Psoas muscle (tissue), 8 donors: ENCODE data around the gene HOXC11. TPM values are rescaled to one million over a fixed set of nuclear protein-coding genes. Genes with fewer than 3 reads are reported as not detected.

Experiments
- ATAC-seq, 4 donors: fragments of 200-7000 bp; cut with Tn5 transposase; one replicate each; pipeline ENCODE4 v1.9.1; 2020; ENCODE audit warnings: moderate library complexity in 3 of 4, mild to moderate bottlenecking in 2 of 4
- DNase-seq, 2 donors: peaks; one replicate each; pipeline ENCODE4 v3.0.0-alpha.2; 2020
- H3K27ac ChIP-seq: fragments of 200-600 bp; one replicate; pipeline ENCODE4 v1.8.0; 2022
- H3K27me3 ChIP-seq, 3 donors: fragments of 200-600 bp in 1 of 3; one replicate each; pipeline versions ENCODE4 v1.6.1 to v1.8.0; 2013 to 2022; ENCODE audit warnings: low read length in 2 of 3, mild to moderate bottlenecking in 2 of 3, moderate library complexity in 1 of 3; ENCODE audit not compliant: insufficient read depth in 3 of 3
- H3K36me3 ChIP-seq, 2 donors: fragments of 200-600 bp in 1 of 2; one replicate each; pipeline versions ENCODE4 v1.6.1 to v1.8.0; 2013 to 2022; ENCODE audit warnings: low read depth in 1 of 2, mild to moderate bottlenecking in 1 of 2, moderate library complexity in 1 of 2; ENCODE audit not compliant: insufficient read depth in 1 of 2
- H3K4me1 ChIP-seq: fragments of 200-600 bp; one replicate; pipeline ENCODE4 v1.8.0; 2022
- H3K4me3 ChIP-seq: fragments of 200-600 bp; one replicate; pipeline ENCODE4 v1.8.0; 2022; ENCODE audit warnings: mild to moderate bottlenecking
- H3K9me3 ChIP-seq: fragments of 200-600 bp; one replicate; pipeline ENCODE4 v1.8.0; 2022
- WGBS, 3 donors: extraction: QIAGEN DNeasy Blood & Tissue Kit; methylation state at CpG; one replicate each; pipeline versions ENCODE4 v1.1.6 to v1.1.7; 2013; 5-methylcytosine and 5-hydroxymethylcytosine counted together
- intact Hi-C, 2 donors: fragments of 100-400 bp; cut with DNase I; formaldehyde crosslinking; loops; one replicate each; pipeline versions ENCODE4 v1.11.0 to v1.14.2; 2022
- polyA plus RNA-seq, 3 donors: library from polyadenylated mRNA; stranded (reverse); fragments of 200-250 nt; gene quantifications; one replicate each; pipeline ENCODE4 v1.2.3, GENCODE V29; 2013
- total RNA-seq, 4 donors: library from RNA; stranded (reverse); fragmentation: NEBNext Ultra II Directional in 2 of 4; extraction: Animal tissue kit (Norgen Biotek cat#: 25700) in 2 of 4; gene quantifications; one replicate each; pipeline versions ENCODE4 v1.2.1 to v1.2.4, GENCODE V29; 2021 to 2023
- TF ChIP-seq, protein P1 (sequence below): fragments of 200-600 bp; IDR thresholded peaks from one replicate; pipeline ENCODE4 v1.8.0; 2022; ENCODE audit warnings: antibody characterized with exemption
- donor health status: healthy with polysubstance abuse.
- donor health status: DM: no; HTN: no; CAD: no; lungs with moderate emphysema.
- donor health status: Bipolar disorder and iron deficiency.
- donor health status: healthy.
- donor health status: DM: yes; HTN: yes; CAD: no.
- donor health status: DM: no; HTN: no; CAD: no.
- donor health status: DM: no; HTN: no; CAD: no.
- donor health status: DM: yes; HTN: yes; CAD: no.

HOXC11 gene
- total and polyA plus RNA-seq, 7 donors: 0.34 to 2.2 (median 0.82) TPM; not detected in 2

DNA sequence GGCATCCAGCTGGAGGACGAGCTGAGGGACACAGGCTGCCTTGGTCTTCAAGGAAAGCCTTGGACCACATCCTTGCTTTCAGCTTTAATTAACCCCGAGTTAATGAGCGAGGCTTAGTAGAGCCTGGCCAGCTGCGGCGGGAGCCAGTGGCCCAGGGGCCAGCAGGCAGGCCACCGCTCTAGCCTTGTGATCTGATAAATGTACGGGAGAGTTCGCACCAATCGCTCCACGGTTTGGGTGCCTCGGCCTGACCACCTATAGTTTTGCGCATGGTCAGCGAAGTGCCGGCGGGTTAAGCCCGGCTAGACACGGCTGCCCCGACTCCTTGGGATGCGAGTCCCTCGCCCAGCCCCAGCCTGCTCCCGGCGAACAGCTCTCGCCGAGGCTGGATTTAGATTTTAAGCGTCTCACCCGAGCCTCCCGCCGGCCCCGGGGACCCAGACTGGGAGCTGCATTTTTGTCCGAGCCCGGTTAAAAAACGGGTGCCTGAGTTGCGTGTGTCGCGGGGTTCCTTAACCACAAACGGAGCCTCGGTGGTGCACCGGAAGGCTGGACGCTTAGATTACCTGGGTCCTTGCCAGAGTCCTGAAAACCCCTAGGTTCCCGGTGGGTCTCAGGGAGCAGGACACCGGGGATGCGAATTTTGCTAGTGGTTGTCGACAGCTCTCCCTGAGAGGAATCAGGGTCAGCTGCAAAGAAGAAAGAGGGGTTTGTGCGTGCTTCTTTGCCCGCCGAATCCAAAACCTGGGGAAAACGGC is 21.2 kb upstream of the HOXC11 start:
- Histone ChIP-seq H3K36me3 (no peaks in the 10 kb centered on the region), H3K9me3 (no peaks in the 10 kb centered on the region), H3K27ac (no peak overlapping the region), H3K4me1 (no peaks in the 10 kb centered on the region), H3K27me3 (peaks cover 0 to 96% (median 61%) of the 10 kb centered on the region in 3 donors), H3K4me3 (no peak overlapping the region)
- ATAC-seq (no peak), DNase-seq (peak in 1 of 2 donors; percentile 54)
- WGBS, 3 donors: 15 to 21% (median 16%) methylated on average over 47 of the region's 47 CpGs
- intact Hi-C loops: loop anchor here in 1 of 2 donors (10.0 kb wide), 1 partner anchor 167 kb away; no protein-coding TSS in a partner anchor
- TF ChIP-seq, protein P1, sequence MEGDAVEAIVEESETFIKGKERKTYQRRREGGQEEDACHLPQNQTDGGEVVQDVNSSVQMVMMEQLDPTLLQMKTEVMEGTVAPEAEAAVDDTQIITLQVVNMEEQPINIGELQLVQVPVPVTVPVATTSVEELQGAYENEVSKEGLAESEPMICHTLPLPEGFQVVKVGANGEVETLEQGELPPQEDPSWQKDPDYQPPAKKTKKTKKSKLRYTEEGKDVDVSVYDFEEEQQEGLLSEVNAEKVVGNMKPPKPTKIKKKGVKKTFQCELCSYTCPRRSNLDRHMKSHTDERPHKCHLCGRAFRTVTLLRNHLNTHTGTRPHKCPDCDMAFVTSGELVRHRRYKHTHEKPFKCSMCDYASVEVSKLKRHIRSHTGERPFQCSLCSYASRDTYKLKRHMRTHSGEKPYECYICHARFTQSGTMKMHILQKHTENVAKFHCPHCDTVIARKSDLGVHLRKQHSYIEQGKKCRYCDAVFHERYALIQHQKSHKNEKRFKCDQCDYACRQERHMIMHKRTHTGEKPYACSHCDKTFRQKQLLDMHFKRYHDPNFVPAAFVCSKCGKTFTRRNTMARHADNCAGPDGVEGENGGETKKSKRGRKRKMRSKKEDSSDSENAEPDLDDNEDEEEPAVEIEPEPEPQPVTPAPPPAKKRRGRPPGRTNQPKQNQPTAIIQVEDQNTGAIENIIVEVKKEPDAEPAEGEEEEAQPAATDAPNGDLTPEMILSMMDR: no peak

- no peak overlapping the region for H3K27ac ChIP-seq
- H3K4me1 ChIP-seq: no peaks in the 10 kb centered on the region
- peaks cover 0 to 98% (median 64%) of the 10 kb centered on the region in 3 donors for H3K27me3 ChIP-seq
- H3K9me3 ChIP-seq: no peaks in the 10 kb centered on the region
- ATAC-seq (no peak), DNase-seq (no peak)
- 51 to 73% (median 64%) methylated on average over 13 of the region's 13 CpGs for WGBS, 3 donors
- H3K36me3 ChIP-seq: no peaks in the 10 kb centered on the region
- no peak overlapping the region for H3K4me3 ChIP-seq
- intact Hi-C loops: loop anchor here in 1 of 2 donors (10.0 kb wide), 1 partner anchor 168 kb away; no protein-coding TSS in a partner anchor
- TF ChIP-seq, protein P1: no peak
Measured at GRCh38 chr12:53952335-53952694, 20.6 kb upstream of the HOXC11 start.

- no peaks in the 10 kb centered on the region for H3K36me3 ChIP-seq
- no peaks in the 10 kb centered on the region for H3K9me3 ChIP-seq
- peaks cover 0 to 99% (median 70%) of the 10 kb centered on the region in 3 donors for H3K27me3 ChIP-seq
- TF ChIP-seq, protein P1: no peak
- ATAC-seq (no peak), DNase-seq (no peak)
- intact Hi-C loops: loop anchor here in 1 of 2 donors (10.0 kb wide), 1 partner anchor 168 kb away; no protein-coding TSS in a partner anchor
- H3K4me3 ChIP-seq: no peak overlapping the region
- H3K27ac ChIP-seq: no peak overlapping the region
- H3K4me1 ChIP-seq: no peaks in the 10 kb centered on the region
- WGBS, 3 donors: 29 to 47% (median 47%) methylated on average over 38 of the region's 38 CpGs
Measured at GRCh38 chr12:53952871-53953734, 19.8 kb upstream of the HOXC11 start.

DNA sequence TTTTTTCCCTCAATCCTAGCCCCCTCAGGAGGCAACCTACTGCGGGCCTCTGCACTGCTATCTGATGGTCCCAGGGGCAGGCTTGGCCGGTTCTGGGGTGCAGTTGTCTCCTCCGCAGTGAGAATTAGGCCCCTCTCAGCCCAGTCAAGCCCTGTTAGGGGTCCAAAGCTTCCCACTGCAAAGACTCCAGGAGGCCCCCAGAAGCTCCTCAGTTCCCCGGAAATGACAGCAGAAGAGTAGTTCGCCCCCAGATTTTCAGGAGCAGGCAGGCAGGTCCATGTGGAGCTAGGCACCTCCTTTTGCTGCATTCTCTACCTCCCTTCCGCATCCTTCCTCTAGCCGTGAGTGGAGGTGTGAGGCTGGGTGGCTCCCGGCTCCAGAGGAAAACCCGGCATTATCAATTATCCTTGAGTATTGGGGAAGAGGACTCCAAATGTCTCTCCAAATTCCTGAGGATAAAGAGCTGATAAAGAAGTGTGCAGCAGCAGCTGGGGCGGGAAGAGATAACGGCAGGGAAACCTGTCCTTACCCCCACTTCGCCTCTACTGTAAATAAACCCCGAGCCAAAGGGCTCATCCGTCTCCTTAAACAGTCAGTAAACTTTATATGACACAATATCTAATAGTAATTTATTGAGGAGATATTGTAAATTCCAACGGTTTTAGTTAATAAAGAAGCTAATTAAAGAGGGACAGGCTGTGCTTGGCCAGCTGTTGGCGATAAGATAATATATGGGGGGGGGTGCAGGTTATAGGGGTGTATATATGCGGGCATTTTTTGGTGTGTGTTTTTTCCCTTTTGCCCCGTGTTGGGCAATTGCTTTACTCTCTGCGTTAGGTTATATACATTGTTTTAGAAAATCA is 18.9 kb upstream of the HOXC11 start:
- Histone ChIP-seq H3K27me3 (peaks cover 0 to 100% (median 69%) of the 10 kb centered on the region in 3 donors), H3K4me3 (peak overlapping the region; percentile 38), H3K9me3 (no peaks in the 10 kb centered on the region), H3K27ac (no peak overlapping the region), H3K4me1 (no peaks in the 10 kb centered on the region), H3K36me3 (no peaks in the 10 kb centered on the region)
- intact Hi-C loops: loop anchor here in 1 of 2 donors (10.0 kb wide), 1 partner anchor 169 kb away; no protein-coding TSS in a partner anchor
- no peak for DNase-seq
- TF ChIP-seq, protein P1: no peak
- ATAC-seq: no peak
- WGBS, 3 donors: 50 to 60% (median 51%) methylated on average over 19 of the region's 19 CpGs
